DND-41 (cell line): ENCODE data around the gene COMMD10.

ENCODE experiments used
- CTCF ChIP-seq: IDR thresholded peaks from 2 replicates; pipeline ENCODE4 v1.5.1; 2012; ENCODE audit warnings: borderline replicate concordance, low read length, moderate library complexity, mild to moderate bottlenecking; ENCODE audit not compliant: poor library complexity, severe bottlenecking; ENCODE audit errors: extremely low read depth
- EZH2 ChIP-seq: IDR thresholded peaks from 3 replicates; pipeline ENCODE4 v1.6.1; 2012; ENCODE audit warnings: borderline replicate concordance, low read depth, mild to moderate bottlenecking, moderate library complexity, low read length, inconsistent platforms; ENCODE audit not compliant: severe bottlenecking

DNA sequence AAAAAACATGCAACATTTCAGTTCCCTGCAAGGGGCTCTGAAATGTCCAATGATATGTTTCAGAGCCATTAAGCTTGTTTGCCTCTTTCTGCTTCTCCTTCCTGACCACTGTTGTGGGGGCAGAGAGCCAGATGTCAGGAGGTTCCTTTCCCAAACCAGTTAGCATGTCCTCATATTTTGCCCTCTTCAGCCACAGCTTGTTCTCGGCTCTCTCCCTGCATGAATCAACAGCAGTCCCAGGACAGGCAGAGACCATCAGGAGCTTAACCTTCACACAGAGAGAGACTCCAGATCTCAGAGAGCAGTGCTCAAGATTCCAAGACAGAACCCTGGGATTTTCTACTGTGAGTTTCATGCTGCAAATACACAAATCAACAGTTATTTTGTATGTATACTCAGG lies 218.5 kb downstream of the COMMD10 start:
- no peak for TF ChIP-seq EZH2
- TF ChIP-seq CTCF = no peak
